SU-DHL-6 (cell line): ENCODE results near the gene CDK4.

Source experiments
- CTCF ChIP-seq: fragments of 200-600 bp; sonication (generic); IDR thresholded peaks from one replicate; pipeline ENCODE4 v1.5.1; 2017; ENCODE audit warnings: antibody characterized with exemption, mild to moderate bottlenecking, low read length, moderate library complexity; ENCODE audit not compliant: insufficient read depth, poor library complexity, severe bottlenecking
- EZH2phosphoT487 ChIP-seq: fragments of 200-600 bp; sonication (generic), shearing (Covaris generic); conservative IDR thresholded peaks from 2 replicates; pipeline ENCODE4 v1.6.1; 2018; ENCODE audit warnings: mild to moderate bottlenecking, antibody characterized with exemption, low read length, moderate library complexity, mixed read lengths

- TF ChIP-seq CTCF (no peak), EZH2phosphoT487 (no peak)
These were observed 23.6 kb upstream of the CDK4 start for GRCh38 chr12:57775563-57776246.
